Calu3 (cell line): Measurements from ENCODE around the gene MYOM1. TPM values are rescaled to one million over a fixed set of nuclear protein-coding genes. Genes with fewer than 3 reads are reported as not detected.

Experiments
- BruUV-seq: library from RNA; stranded (reverse); fragments of 400-500 nt; replicated peaks from 2 replicates; lab custom pipeline; 2021; lab: Mats Ljungman, UMichigan
- CTCF ChIA-PET: fragments of 300-600 bp; sonication (Branson Sonifier 250); formaldehyde crosslinking; loops from one replicate; lab custom pipeline; 2022; ENCODE audit warnings: antibody characterized with exemption; lab: Charles Lee
- DNase-seq: peaks from one replicate; pipeline ENCODE4 v3.0.0; 2022
- H3K27ac Mint-ChIP-seq: one replicate; pipeline ENCODE4 v1.8.0; 2022; ENCODE audit warnings: mixed read lengths; ENCODE audit not compliant: unreplicated experiment
- H3K27me3 Mint-ChIP-seq: one replicate; pipeline ENCODE4 v1.8.0; 2022; ENCODE audit warnings: mixed read lengths; ENCODE audit not compliant: unreplicated experiment
- H3K36me3 Mint-ChIP-seq: one replicate; pipeline ENCODE4 v1.8.0; 2022; ENCODE audit warnings: mild to moderate bottlenecking, moderate library complexity, mixed read lengths; ENCODE audit not compliant: insufficient read depth, unreplicated experiment
- H3K4me1 Mint-ChIP-seq: one replicate; pipeline ENCODE4 v1.8.0; 2022; ENCODE audit warnings: mild to moderate bottlenecking, low read depth, mixed read lengths; ENCODE audit not compliant: unreplicated experiment
- H3K4me3 Mint-ChIP-seq: one replicate; pipeline ENCODE4 v1.8.0; 2022; ENCODE audit warnings: mild to moderate bottlenecking, low read depth, moderate library complexity, mixed read lengths; ENCODE audit not compliant: unreplicated experiment
- H3K9me3 Mint-ChIP-seq: one replicate; pipeline ENCODE4 v1.8.0; 2022; ENCODE audit warnings: low read depth, mixed read lengths; ENCODE audit not compliant: unreplicated experiment
- intact Hi-C: fragments of 100-400 bp; cut with micrococcal nuclease; formaldehyde crosslinking; loops from one replicate; pipeline ENCODE4 v1.10.0; 2022; ENCODE audit not compliant: unreplicated experiment
- total RNA-seq: library from RNA; stranded (reverse); gene quantifications from 2 replicates; pipeline ENCODE4 v1.2.3, GENCODE V29; 2022
- TF ChIP-seq, protein P1 (sequence below): fragments of 200-600 bp; IDR thresholded peaks from one replicate; pipeline ENCODE4 v1.8.0; 2022; ENCODE audit warnings: antibody characterized with exemption; ENCODE audit not compliant: unreplicated experiment

Gene MYOM1
- total RNA-seq, 1 experiment from 2014 or later, result 16.5 TPM

DNA sequence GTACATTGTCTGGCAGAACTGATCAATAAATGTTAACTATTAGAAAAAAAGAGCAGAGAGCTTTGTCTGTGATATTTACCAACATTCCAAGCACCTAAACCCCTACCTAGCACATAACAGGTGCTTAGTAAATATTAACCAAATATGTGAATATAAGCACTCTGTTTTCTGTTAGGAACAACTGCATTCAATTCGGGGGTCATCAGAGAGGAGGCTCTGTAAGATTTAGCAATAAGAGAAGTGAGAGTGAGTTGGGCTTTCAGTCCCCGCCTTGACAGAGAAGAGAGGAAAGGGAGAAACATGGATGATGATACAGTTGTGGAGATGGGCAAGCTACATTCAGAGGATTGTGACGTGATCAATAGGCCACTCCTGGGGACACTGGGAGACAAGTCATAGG, 47.7 kb downstream of the MYOM1 start:
- H3K27me3 Mint-ChIP-seq, result no peaks in the 10 kb centered on the region
- TF ChIP-seq, protein P1, sequence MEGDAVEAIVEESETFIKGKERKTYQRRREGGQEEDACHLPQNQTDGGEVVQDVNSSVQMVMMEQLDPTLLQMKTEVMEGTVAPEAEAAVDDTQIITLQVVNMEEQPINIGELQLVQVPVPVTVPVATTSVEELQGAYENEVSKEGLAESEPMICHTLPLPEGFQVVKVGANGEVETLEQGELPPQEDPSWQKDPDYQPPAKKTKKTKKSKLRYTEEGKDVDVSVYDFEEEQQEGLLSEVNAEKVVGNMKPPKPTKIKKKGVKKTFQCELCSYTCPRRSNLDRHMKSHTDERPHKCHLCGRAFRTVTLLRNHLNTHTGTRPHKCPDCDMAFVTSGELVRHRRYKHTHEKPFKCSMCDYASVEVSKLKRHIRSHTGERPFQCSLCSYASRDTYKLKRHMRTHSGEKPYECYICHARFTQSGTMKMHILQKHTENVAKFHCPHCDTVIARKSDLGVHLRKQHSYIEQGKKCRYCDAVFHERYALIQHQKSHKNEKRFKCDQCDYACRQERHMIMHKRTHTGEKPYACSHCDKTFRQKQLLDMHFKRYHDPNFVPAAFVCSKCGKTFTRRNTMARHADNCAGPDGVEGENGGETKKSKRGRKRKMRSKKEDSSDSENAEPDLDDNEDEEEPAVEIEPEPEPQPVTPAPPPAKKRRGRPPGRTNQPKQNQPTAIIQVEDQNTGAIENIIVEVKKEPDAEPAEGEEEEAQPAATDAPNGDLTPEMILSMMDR, result no peak
- H3K4me3 Mint-ChIP-seq, result peak overlapping the region; percentile 6
- CTCF ChIA-PET, result interaction anchor here (0.6 to 1.0 kb wide), 3 partner anchors 9 to 74 kb away, joined by 3 to 7 read pairs (median 5); no protein-coding TSS in a partner anchor
- no peak for DNase-seq
- no peaks in the 10 kb centered on the region for H3K9me3 Mint-ChIP-seq
- H3K27ac Mint-ChIP-seq, result peak overlapping the region; percentile 24
- intact Hi-C loops, result loop anchor here (5.0 kb wide), 1 partner anchor 75 kb away; the partner anchor contains the start of gene MYL12A
- H3K4me1 Mint-ChIP-seq, result peaks cover 14% of the 10 kb centered on the region
- no peaks in the 10 kb centered on the region for H3K36me3 Mint-ChIP-seq
- no TSS peak for BruUV-seq

DNA sequence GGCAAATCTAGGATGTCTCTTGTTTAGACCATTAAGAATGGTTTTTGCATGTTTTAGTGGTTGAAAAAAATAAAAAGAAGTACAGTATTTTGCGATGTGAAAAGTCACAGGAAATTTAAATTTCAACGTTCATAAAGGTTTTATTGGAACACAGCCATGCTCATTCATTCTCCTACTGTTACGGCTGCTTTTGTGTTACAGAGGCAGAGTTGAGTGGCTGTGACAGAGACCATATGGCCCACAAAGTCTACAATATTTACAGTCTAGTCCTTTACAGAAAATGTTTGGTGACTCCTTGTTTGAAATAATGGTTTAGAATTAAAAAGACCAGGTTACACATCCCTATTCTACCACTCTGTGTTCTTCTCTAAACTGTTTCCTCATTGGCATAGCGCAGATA, 48.1 kb downstream of the MYOM1 start:
- no TSS peak for BruUV-seq
- CTCF ChIA-PET, result interaction anchor here (0.6 to 1.0 kb wide), 3 partner anchors 10 to 74 kb away, joined by 3 to 7 read pairs (median 5); no protein-coding TSS in a partner anchor
- no peaks in the 10 kb centered on the region for H3K9me3 Mint-ChIP-seq

DNA sequence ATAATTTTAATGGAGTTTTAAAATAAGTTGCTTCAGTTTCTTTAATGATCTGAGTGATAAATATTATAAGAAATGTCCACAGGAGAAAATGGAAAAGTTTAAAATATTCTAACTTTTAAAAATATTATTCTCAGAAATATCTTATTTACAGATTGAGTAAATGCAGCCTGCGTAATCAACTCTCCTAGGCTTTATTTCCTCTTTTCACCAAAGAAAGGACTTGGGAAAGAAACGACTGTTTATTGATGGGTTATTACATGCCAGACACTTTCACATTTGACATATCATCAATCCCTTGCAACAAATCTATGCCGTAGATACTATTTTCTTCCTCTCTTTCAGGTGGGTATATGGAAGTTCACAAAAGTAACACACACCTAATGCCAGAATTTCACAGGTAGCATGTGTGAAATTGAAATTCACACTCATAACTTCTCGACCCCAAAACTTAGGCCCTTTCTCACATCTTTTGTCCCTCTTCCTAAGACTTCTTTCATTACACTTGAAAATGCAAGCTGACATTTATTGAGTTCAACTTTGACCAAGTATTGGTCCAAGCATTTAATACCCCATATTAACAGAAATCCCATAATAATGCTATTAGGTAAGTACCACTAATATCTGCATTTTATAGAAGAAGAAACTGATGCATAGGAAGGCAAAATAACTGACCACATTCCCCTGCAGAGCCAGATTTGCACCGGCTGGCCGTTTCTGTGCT, 49.2 kb downstream of the MYOM1 start:
- intact Hi-C loops, result loop anchor here (5.0 kb wide), 1 partner anchor 77 kb away; the partner anchor contains the start of gene MYL12A
- no peak overlapping the region for H3K4me3 Mint-ChIP-seq
- no peaks in the 10 kb centered on the region for H3K27me3 Mint-ChIP-seq
- H3K27ac Mint-ChIP-seq, result no peak overlapping the region
- DNase-seq, result no peak
- H3K9me3 Mint-ChIP-seq, result no peaks in the 10 kb centered on the region
- TF ChIP-seq, protein P1, result no peak
- no TSS peak for BruUV-seq
- H3K4me1 Mint-ChIP-seq, result peaks cover 14% of the 10 kb centered on the region
- H3K36me3 Mint-ChIP-seq, result no peaks in the 10 kb centered on the region
- CTCF ChIA-PET, result no interaction called here

More for the DNA sequence above, 48.1 kb downstream of the MYOM1 start:
- H3K4me3 Mint-ChIP-seq, result peak overlapping the region; percentile 6
- H3K27ac Mint-ChIP-seq, result peak overlapping the region; percentile 24
- DNase-seq, result no peak
- no peaks in the 10 kb centered on the region for H3K36me3 Mint-ChIP-seq
- peaks cover 14% of the 10 kb centered on the region for H3K4me1 Mint-ChIP-seq
- intact Hi-C loops, result loop anchor here (5.0 kb wide), 1 partner anchor 76 kb away; the partner anchor contains the start of gene MYL12A
- TF ChIP-seq, protein P1, result no peak
- no peaks in the 10 kb centered on the region for H3K27me3 Mint-ChIP-seq

DNA sequence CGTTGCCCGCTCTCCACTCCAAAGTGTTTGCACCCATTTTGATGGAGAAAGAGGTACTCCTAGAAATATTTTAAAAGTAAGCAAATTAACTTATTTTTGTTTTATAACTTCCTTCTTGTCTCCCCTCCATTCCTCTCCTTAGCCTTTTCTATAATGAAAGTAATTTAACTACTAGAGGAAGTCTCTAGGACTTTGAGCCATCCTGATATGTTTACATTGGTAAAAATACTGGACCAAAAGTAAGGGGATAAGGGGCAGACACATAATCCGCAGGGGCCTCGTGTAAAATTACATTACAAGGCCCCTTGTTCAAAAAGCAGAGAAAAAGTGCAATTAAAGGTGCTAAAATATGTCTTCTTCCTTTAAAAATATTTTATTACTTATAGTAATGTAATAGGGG, 55.4 kb downstream of the MYOM1 start:
- Mint-ChIP-seq H3K27me3 (no peaks in the 10 kb centered on the region), H3K9me3 (no peaks in the 10 kb centered on the region), H3K27ac (no peak overlapping the region), H3K4me1 (peaks cover 8% of the 10 kb centered on the region), H3K4me3 (no peak overlapping the region), H3K36me3 (peaks cover 13% of the 10 kb centered on the region)
- no TSS peak for BruUV-seq
- DNase-seq, result no peak
- TF ChIP-seq, protein P1, result no peak
- intact Hi-C loops, result no loop called here
- CTCF ChIA-PET, result no interaction called here
